Nucleus accumbens (tissue), 56 donors: ENCODE results near the gene HIVEP3.
A peak's percentile ranks its signal among the peaks of the same experiment; 100 is the strongest.
"Not testable (repeated sequence)": the region's sequence is repeated elsewhere in the genome, so short reads cannot be mapped to it uniquely, and the experiment has no call there.

Experiments
- DNase-seq, 56 donors: peaks; one replicate each; lab custom pipeline; 2025; lab: John Stamatoyannopoulos, UW

Gene HIVEP3

GRCh38 chr1:41700986-41701535, 217.7 kb downstream of the HIVEP3 start:
- no peak for DNase-seq

GRCh38 chr1:41700581-41700980, 218.1 kb downstream of the HIVEP3 start:
- no peak for DNase-seq

GRCh38 chr1:41699861-41700248, 218.9 kb downstream of the HIVEP3 start:
- no peak for DNase-seq

GRCh38 chr1:41698916-41699860, 219.5 kb downstream of the HIVEP3 start:
- DNase-seq, result no peak

- DNase-seq, result peak in 2 of 56 donors; percentile 20 to 26
Observed at GRCh38 chr1:41696381-41696780, 222.3 kb downstream of the HIVEP3 start.

- DNase-seq, result peak in 12 of 56 donors; percentile 11 to 41 (median 24)
Observed at GRCh38 chr1:41695118-41695745, 223.5 kb downstream of the HIVEP3 start.

GRCh38 chr1:41691966-41692365, 226.8 kb downstream of the HIVEP3 start:
- not testable (repeated sequence) for DNase-seq

- no peak for DNase-seq
Observed at GRCh38 chr1:41691424-41691823, 227.3 kb downstream of the HIVEP3 start.

GRCh38 chr1:41690331-41690730, 228.4 kb downstream of the HIVEP3 start:
- no peak for DNase-seq

- peak in 51 of 56 donors; percentile 12 to 83 (median 51) for DNase-seq
Observed at GRCh38 chr1:41689558-41689981, 229.2 kb downstream of the HIVEP3 start.

- no peak for DNase-seq
Observed at GRCh38 chr1:41689139-41689538, 229.6 kb downstream of the HIVEP3 start.

GRCh38 chr1:41687007-41687406, 231.7 kb downstream of the HIVEP3 start:
- no peak for DNase-seq

GRCh38 chr1:41683681-41684500, 234.8 kb downstream of the HIVEP3 start:
- DNase-seq, result no peak

- DNase-seq, result no peak
Observed at GRCh38 chr1:41682845-41683625, 235.7 kb downstream of the HIVEP3 start.

GRCh38 chr1:41682149-41682548, 236.6 kb downstream of the HIVEP3 start:
- DNase-seq, result no peak

- DNase-seq, result peak in 2 of 56 donors; percentile 11 to 12
Observed at GRCh38 chr1:41681331-41682098, 237.2 kb downstream of the HIVEP3 start.

- no peak for DNase-seq
Observed at GRCh38 chr1:41679994-41680393, 238.7 kb downstream of the HIVEP3 start.

GRCh38 chr1:41679531-41679930, 239.2 kb downstream of the HIVEP3 start:
- DNase-seq, result no peak
